Right renal pelvis (tissue), 4 donors: ENCODE data around the gene POLD4. TPM values are rescaled to one million over a fixed set of nuclear protein-coding genes. Genes with fewer than 3 reads are reported as not detected.

ENCODE experiments used
- DNase-seq, 4 donors: peaks; one replicate each; pipeline ENCODE4 v3.0.0-alpha.2; 2013; ENCODE audit warnings: low read depth in 4 of 4, low spot score in 3 of 4, missing footprints in 1 of 4
- polyA plus RNA-seq, 4 donors: library from polyadenylated mRNA; unstranded; fragments of 120-200 nt; gene quantifications; one replicate each; pipeline ENCODE4 v1.2.1, GENCODE V29; 2013; ENCODE audit not compliant: insufficient read length in 4 of 4

Gene POLD4
- polyA plus RNA-seq, 4 donors = 18.7 to 36.1 (median 23.9) TPM

GRCh38 chr11:67390947-67391303, 37.6 kb upstream of the POLD4 start:
- DNase-seq = no peak

- no peak for DNase-seq
These were observed 36.1 kb upstream of the POLD4 start for GRCh38 chr11:67389477-67389876.

- DNase-seq = no peak
These were observed 34.2 kb upstream of the POLD4 start for GRCh38 chr11:67387518-67387917.

- no peak for DNase-seq
These were observed 33.7 kb upstream of the POLD4 start for GRCh38 chr11:67387069-67387468.

GRCh38 chr11:67384851-67385366, 31.6 kb upstream of the POLD4 start:
- no peak for DNase-seq

GRCh38 chr11:67382276-67383136, 29.2 kb upstream of the POLD4 start:
- DNase-seq = no peak

- DNase-seq = no peak
These were observed 28.1 kb upstream of the POLD4 start for GRCh38 chr11:67381244-67381972.

- no peak for DNase-seq
These were observed 26.0 kb upstream of the POLD4 start for GRCh38 chr11:67379061-67380058.

- no peak for DNase-seq
These were observed 25.2 kb upstream of the POLD4 start for GRCh38 chr11:67378544-67378943.

- DNase-seq = no peak
These were observed 23.8 kb upstream of the POLD4 start for GRCh38 chr11:67376873-67377808.

- DNase-seq = no peak
These were observed 22.9 kb upstream of the POLD4 start for GRCh38 chr11:67376063-67376820.

GRCh38 chr11:67375320-67376055, 22.1 kb upstream of the POLD4 start:
- DNase-seq = no peak

GRCh38 chr11:67374571-67375281, 21.4 kb upstream of the POLD4 start:
- no peak for DNase-seq

- peak in 1 of 4 donors; percentile 65 for DNase-seq
These were observed 20.6 kb upstream of the POLD4 start for GRCh38 chr11:67373648-67374570.

GRCh38 chr11:67372993-67373647, 19.8 kb upstream of the POLD4 start, which contains the start of gene CLCF1:
Gene CLCF1 (minus strand): TSS chr11:67373598. CDS start chr11:67373539, 59 bp downstream.
- no peak for DNase-seq
